ENCODE data around the gene RORB. TPM values are rescaled to one million over a fixed set of nuclear protein-coding genes. Genes with fewer than 3 reads are reported as not detected.

Gene RORB
- total RNA-seq, 2 donors from 2014 or later: 0.55 to 2.4 TPM

DNA sequence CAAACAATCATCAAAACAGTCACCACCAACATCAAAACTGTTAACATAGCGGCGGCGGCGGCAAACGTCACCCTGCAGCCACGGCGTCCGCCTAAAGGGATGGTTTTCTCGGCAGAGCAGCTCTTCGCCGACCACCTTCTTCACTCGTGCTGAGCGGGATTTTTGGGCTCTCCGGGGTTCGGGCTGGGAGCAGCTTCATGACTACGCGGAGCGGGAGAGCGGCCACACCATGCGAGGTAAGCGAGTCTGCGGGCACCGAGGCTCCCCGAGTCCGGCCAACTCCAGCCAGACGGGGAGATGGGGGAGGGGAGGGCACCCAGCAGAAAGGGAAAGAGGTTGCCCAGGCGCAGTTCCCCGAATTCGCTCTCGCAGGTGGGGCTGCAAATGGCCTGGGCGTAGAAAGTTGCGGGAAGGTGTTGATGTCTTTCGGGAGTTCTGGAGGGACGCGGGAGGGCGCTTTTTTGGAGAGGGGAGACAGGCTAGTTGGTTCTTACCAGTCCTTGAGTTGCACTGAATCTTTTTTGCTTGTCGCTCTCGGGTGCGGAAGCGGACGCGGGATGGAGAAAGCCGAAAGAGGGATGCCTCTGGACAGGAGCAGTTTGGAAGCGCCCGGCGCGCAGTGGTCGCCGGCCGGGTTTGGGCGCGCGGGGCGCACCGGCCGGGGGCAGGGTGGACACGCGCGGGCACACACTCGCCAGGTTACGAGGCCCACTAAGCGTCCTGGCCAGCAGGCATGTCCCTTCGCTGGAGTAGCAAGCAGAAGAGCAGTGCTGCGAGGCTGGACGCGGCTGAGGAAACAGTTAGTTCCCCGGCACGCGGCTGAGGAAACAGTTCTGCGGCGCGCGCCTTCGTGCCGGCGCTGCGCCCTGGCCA lies 849 bp downstream of the RORB start:
- Histone ChIP-seq H3K27ac (peak overlapping the region; percentile 50 to 60), H3K4me3 (peak overlapping the region; percentile 50 to 58), H3K4me1 (peaks cover 0 to 27% of the 10 kb centered on the region in 2 donors), H3K27me3 (peaks cover 0 to 4% of the 10 kb centered on the region in 2 donors), H3K9me3 (no peaks in the 10 kb centered on the region), H3K36me3 (no peaks in the 10 kb centered on the region)
- no peak for DNase-seq (ENCODE audit: low spot score)
- TF ChIP-seq, protein P1, sequence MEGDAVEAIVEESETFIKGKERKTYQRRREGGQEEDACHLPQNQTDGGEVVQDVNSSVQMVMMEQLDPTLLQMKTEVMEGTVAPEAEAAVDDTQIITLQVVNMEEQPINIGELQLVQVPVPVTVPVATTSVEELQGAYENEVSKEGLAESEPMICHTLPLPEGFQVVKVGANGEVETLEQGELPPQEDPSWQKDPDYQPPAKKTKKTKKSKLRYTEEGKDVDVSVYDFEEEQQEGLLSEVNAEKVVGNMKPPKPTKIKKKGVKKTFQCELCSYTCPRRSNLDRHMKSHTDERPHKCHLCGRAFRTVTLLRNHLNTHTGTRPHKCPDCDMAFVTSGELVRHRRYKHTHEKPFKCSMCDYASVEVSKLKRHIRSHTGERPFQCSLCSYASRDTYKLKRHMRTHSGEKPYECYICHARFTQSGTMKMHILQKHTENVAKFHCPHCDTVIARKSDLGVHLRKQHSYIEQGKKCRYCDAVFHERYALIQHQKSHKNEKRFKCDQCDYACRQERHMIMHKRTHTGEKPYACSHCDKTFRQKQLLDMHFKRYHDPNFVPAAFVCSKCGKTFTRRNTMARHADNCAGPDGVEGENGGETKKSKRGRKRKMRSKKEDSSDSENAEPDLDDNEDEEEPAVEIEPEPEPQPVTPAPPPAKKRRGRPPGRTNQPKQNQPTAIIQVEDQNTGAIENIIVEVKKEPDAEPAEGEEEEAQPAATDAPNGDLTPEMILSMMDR (IDR thresholded peaks at IDR 0.05): no peak

DNA sequence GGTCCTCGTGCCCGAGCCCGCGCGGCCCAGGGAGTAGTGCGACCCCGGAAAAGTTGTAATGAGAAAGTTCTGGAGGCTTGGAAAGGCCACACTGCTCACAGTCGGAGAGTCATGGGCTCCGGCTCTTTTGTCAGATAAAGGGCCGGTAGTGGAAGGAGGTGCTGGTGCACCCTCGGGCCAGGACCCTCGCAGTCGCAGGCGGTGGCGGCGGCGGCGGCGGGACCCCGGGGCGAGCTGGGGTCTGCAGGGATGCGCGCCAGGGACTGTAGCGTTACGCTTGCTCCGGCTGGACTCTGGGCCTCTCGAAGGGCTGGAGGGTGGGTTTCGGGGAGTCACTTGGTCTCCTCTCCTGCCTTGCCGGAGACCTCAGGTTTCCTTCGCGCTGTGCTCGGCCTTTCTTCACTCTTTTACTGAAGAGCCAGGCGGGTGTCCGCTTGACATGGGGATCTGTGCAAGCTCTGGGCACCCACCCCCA lies 1.5 kb downstream of the RORB start:
- TF ChIP-seq, protein P1 (IDR thresholded peaks at IDR 0.05): no peak
- DNase-seq (ENCODE audit: low spot score): no peak
- Histone ChIP-seq H3K27me3 (peaks cover 0 to 4% of the 10 kb centered on the region in 2 donors), H3K36me3 (no peaks in the 10 kb centered on the region), H3K27ac (peak overlapping the region; percentile 50 to 60), H3K4me3 (peak overlapping the region; percentile 50 to 58), H3K4me1 (peaks cover 0 to 27% of the 10 kb centered on the region in 2 donors), H3K9me3 (no peaks in the 10 kb centered on the region)

DNA sequence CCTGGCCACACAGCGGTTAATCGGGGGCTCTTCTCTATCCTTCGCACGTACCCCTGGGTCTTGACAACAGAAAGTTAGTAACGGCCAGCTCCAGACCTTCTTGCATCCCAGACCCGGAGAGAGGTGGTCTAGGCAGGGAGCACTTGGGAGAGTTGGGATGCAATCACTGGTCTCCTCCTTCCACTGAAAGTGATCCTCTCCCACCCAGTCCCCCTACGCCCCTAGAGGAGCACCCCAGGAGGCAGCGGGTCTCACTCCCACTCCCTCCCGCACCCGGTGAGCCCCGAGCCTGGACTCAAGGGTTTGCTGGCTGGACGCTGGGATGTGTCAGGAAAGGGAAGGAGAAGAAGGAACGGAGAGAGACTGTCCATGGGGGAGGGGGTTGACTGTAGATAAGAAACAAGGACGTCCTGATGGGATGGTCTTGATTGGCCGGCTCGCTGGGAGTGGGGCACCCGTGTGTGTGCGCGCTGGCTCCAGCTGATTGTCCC lies 2.0 kb downstream of the RORB start:
- Histone ChIP-seq H3K36me3 (no peaks in the 10 kb centered on the region), H3K9me3 (no peaks in the 10 kb centered on the region), H3K27me3 (peaks cover 0 to 4% of the 10 kb centered on the region in 2 donors), H3K27ac (peak overlapping the region; percentile 50 to 60), H3K4me3 (peak overlapping the region; percentile 50 to 58), H3K4me1 (peaks cover 0 to 27% of the 10 kb centered on the region in 2 donors)
- TF ChIP-seq, protein P1 (IDR thresholded peaks at IDR 0.05): no peak
- DNase-seq (ENCODE audit: low spot score): no peak

DNA sequence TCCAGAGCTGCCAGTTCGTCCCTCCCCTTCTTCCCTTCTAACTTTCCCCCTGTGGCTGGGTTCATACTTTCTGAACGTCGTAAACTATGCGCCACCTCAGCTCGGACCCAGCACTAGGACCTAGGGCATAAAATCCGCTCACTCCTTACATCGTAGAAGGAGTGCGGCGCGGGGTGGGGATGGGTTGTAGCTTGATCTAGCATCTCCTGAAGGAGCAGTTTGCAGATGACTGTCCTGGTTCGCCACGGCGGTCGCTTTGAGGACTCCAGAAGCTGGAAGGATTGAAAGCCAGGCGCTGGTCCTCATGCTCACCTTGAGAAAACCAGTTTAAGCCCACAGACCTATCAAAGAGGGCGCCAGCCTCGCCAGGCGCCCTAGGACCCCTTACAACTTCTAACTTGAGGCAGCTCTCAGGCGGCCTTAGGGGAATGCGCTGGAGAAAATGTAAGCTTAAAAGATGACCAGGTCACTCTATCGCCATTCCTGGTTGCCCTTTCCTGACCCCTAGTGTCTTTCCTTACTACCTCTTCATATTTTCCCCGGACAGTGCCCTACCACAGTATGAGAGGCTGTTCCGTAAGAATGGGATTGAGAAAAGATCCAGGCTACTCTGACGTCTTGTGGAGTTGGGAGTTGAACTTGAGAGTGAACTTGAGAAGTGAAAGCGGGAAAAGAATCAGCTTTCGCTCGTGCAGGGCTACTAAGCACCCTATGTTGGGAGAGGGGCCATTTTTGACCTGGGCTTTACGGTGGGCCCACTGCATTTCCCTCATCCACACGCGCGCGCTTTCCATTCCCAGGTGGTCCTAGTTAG lies 2.8 kb downstream of the RORB start:
- Histone ChIP-seq H3K27me3 (peaks cover 0 to 4% of the 10 kb centered on the region in 2 donors), H3K9me3 (no peaks in the 10 kb centered on the region), H3K36me3 (no peaks in the 10 kb centered on the region), H3K4me1 (peaks cover 0 to 27% of the 10 kb centered on the region in 2 donors), H3K27ac (peak overlapping the region; percentile 26 to 60), H3K4me3 (peak overlapping the region; percentile 50 to 58)
- no peak for DNase-seq (ENCODE audit: low spot score)
- TF ChIP-seq, protein P1 (IDR thresholded peaks at IDR 0.05): no peak

DNA sequence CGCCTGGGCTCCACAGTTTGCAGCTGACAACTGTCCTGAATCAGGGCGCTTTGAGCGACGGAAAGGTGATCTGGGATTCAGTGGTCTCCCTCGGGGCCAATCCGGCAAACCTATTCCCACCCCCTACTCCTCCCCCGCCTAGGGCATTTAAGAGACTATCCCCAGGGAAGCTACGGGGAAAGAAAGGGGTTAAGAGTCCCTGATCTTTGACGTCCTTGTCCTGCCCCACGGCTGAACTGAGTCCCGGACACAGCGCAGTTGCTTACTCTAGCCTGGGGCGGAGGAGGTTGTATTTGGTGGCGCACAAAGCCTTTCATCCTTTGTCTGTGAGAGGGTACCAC lies 3.4 kb downstream of the RORB start:
- Histone ChIP-seq H3K4me3 (peak overlapping the region; percentile 50 to 58), H3K27ac (peak overlapping the region; percentile 26 to 60), H3K27me3 (peaks cover 0 to 4% of the 10 kb centered on the region in 2 donors), H3K36me3 (no peaks in the 10 kb centered on the region), H3K9me3 (no peaks in the 10 kb centered on the region), H3K4me1 (peaks cover 0 to 27% of the 10 kb centered on the region in 2 donors)
- no peak for DNase-seq (ENCODE audit: low spot score)
- TF ChIP-seq, protein P1 (IDR thresholded peaks at IDR 0.05): no peak

All from right atrium auricular region (tissue), 2 donors.